GM20431 (cell line): ENCODE results near the gene TMC4.

Experiments
- in situ Hi-C: fragments of 300-500 bp; cut with MseI, MboI; formaldehyde crosslinking; loops from one replicate; pipeline ENCODE4 v1.15.0; 2020; ENCODE audit warnings: low sequenced_read_pairs; ENCODE audit not compliant: unreplicated experiment

Gene TMC4

GRCh38 chr19:54158812-54159351 is 14.1 kb downstream of the TMC4 start:
- in situ Hi-C loops: no loop called here

GRCh38 chr19:54156953-54157352 is 16.0 kb downstream of the TMC4 start:
- in situ Hi-C loops: no loop called here

- in situ Hi-C loops: no loop called here
Observed at GRCh38 chr19:54156490-54156889, 16.5 kb downstream of the TMC4 start.

- in situ Hi-C loops: no loop called here
Observed at GRCh38 chr19:54155694-54156093, 17.3 kb downstream of the TMC4 start.

GRCh38 chr19:54154603-54155345 is 18.2 kb downstream of the TMC4 start:
- in situ Hi-C loops: no loop called here

GRCh38 chr19:54153731-54154326 is 19.1 kb downstream of the TMC4 start:
- in situ Hi-C loops: no loop called here

GRCh38 chr19:54152878-54153524 is 20.0 kb downstream of the TMC4 start:
- in situ Hi-C loops: no loop called here

GRCh38 chr19:54152267-54152666 is 20.7 kb downstream of the TMC4 start:
- in situ Hi-C loops: no loop called here

GRCh38 chr19:54151362-54152035 is 21.5 kb downstream of the TMC4 start:
- in situ Hi-C loops: no loop called here

- in situ Hi-C loops: no loop called here
Observed at GRCh38 chr19:54149021-54149812, 23.7 kb downstream of the TMC4 start.

- in situ Hi-C loops: no loop called here
Observed at GRCh38 chr19:54148158-54148557, 24.8 kb downstream of the TMC4 start.

- in situ Hi-C loops: no loop called here
Observed at GRCh38 chr19:54147676-54148075, 25.3 kb downstream of the TMC4 start.

- in situ Hi-C loops: no loop called here
Observed at GRCh38 chr19:54145541-54146158, 27.3 kb downstream of the TMC4 start.

- in situ Hi-C loops: no loop called here
Observed at GRCh38 chr19:54142166-54142780, 30.7 kb downstream of the TMC4 start.

- in situ Hi-C loops: no loop called here
Observed at GRCh38 chr19:54141356-54141755, 31.6 kb downstream of the TMC4 start.

GRCh38 chr19:54138489-54139256 is 34.3 kb downstream of the TMC4 start:
- in situ Hi-C loops: no loop called here

GRCh38 chr19:54137699-54138488 is 35.1 kb downstream of the TMC4 start, which contains the start of gene CNOT3:
Gene CNOT3 (plus strand): TSS chr19:54137762. CDS start chr19:54142979, 5,217 bp downstream.
- in situ Hi-C loops: no loop called here
